A549 (cell line): ENCODE data around the gene PPP2R5A.

Experiments
- CEBPB ChIP-seq, 2 experiments: fragments of >200 bp in 1 of 2; sonication (Bioruptor Twin) in 1 of 2; formaldehyde crosslinking in 1 of 2; IDR thresholded peaks; 2 replicates each; pipeline ENCODE4 v1.6.1; 2012 to 2016
- EP300 ChIP-seq, 2 experiments: fragments of >200 bp; sonication (Bioruptor Twin); formaldehyde crosslinking; IDR thresholded peaks; 2 replicates in 1 of 2; 3 replicates in 1 of 2; pipeline ENCODE4 v1.6.1; 2016 to 2017
- HOXB13 ChIP-seq: fragments of 250-450 bp; sonication (Bioruptor Pico); IDR thresholded peaks from 2 replicates; pipeline ENCODE4 v1.5.0; 2020; ENCODE audit warnings: low read depth, mild to moderate bottlenecking, moderate library complexity
- MAFK ChIP-seq: fragments of 450-650 bp; IDR thresholded peaks from 2 replicates; pipeline ENCODE4 v1.6.1; 2014; ENCODE audit not compliant: partially characterized antibody
- NFE2L2 ChIP-seq: fragments of 150-350 bp; conservative IDR thresholded peaks from 2 replicates; pipeline ENCODE4 v1.6.1; 2014; ENCODE audit warnings: low read length
- POLR2A ChIP-seq: IDR thresholded peaks from 2 replicates; pipeline ENCODE4 v1.6.1; 2012; ENCODE audit warnings: mild to moderate bottlenecking, low read length
- POLR2AphosphoS2 ChIP-seq: conservative IDR thresholded peaks from 2 replicates; pipeline ENCODE4 v1.6.1; 2012; ENCODE audit warnings: low read length, improper control_type of control experiment, inconsistent platforms
- RARB ChIP-seq: fragments of 250-450 bp; sonication (Bioruptor Pico); IDR thresholded peaks from 2 replicates; pipeline ENCODE4 v1.8.0; 2021; ENCODE audit warnings: mild to moderate bottlenecking, moderate library complexity
- RFX5 ChIP-seq: fragments of 450-650 bp; IDR thresholded peaks from 2 replicates; pipeline ENCODE4 v1.7.1; 2014; ENCODE audit warnings: antibody characterized with exemption, mild to moderate bottlenecking, moderate library complexity
- RNF2 ChIP-seq: fragments of 200-600 bp; sonication (generic); IDR thresholded peaks from 2 replicates; pipeline ENCODE4 v1.6.1; 2016; ENCODE audit warnings: low read depth, mild to moderate bottlenecking, antibody characterized with exemption, moderate library complexity, borderline replicate concordance
- TF ChIP-seq, protein P1 (sequence below): fragments of >200 bp; sonication (Bioruptor Twin); formaldehyde crosslinking; IDR thresholded peaks from 3 replicates; pipeline ENCODE4 v1.6.1; 2016
- TF ChIP-seq, protein P2 (sequence below): fragments of >200 bp; sonication (Bioruptor Twin); formaldehyde crosslinking; IDR thresholded peaks from 3 replicates; pipeline ENCODE4 v1.5.1; 2016
- TF ChIP-seq, protein P3 (sequence below): IDR thresholded peaks from 2 replicates; pipeline ENCODE4 v1.6.1; 2012

GRCh38 chr1:212247988-212248387 lies 37.2 kb upstream of the PPP2R5A start:
- no peak for TF ChIP-seq POLR2A
- TF ChIP-seq, protein P1, sequence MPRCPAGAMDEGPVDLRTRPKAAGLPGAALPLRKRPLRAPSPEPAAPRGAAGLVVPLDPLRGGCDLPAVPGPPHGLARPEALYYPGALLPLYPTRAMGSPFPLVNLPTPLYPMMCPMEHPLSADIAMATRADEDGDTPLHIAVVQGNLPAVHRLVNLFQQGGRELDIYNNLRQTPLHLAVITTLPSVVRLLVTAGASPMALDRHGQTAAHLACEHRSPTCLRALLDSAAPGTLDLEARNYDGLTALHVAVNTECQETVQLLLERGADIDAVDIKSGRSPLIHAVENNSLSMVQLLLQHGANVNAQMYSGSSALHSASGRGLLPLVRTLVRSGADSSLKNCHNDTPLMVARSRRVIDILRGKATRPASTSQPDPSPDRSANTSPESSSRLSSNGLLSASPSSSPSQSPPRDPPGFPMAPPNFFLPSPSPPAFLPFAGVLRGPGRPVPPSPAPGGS = no peak
- TF ChIP-seq, protein P2, sequence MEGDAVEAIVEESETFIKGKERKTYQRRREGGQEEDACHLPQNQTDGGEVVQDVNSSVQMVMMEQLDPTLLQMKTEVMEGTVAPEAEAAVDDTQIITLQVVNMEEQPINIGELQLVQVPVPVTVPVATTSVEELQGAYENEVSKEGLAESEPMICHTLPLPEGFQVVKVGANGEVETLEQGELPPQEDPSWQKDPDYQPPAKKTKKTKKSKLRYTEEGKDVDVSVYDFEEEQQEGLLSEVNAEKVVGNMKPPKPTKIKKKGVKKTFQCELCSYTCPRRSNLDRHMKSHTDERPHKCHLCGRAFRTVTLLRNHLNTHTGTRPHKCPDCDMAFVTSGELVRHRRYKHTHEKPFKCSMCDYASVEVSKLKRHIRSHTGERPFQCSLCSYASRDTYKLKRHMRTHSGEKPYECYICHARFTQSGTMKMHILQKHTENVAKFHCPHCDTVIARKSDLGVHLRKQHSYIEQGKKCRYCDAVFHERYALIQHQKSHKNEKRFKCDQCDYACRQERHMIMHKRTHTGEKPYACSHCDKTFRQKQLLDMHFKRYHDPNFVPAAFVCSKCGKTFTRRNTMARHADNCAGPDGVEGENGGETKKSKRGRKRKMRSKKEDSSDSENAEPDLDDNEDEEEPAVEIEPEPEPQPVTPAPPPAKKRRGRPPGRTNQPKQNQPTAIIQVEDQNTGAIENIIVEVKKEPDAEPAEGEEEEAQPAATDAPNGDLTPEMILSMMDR = no peak
- TF ChIP-seq, protein P3, sequence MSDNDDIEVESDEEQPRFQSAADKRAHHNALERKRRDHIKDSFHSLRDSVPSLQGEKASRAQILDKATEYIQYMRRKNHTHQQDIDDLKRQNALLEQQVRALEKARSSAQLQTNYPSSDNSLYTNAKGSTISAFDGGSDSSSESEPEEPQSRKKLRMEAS = no peak
- no peak for TF ChIP-seq EP300 (IDR thresholded peaks at IDR 0.05)
- no peak for TF ChIP-seq CEBPB (IDR thresholded peaks at IDR 0.05)
- TF ChIP-seq RFX5 = no peak
- no peak for TF ChIP-seq NFE2L2
- TF ChIP-seq RARB = no peak
- TF ChIP-seq RNF2 = no peak
- TF ChIP-seq HOXB13 (CRISPR knock-in tag) = no peak
- no peak for TF ChIP-seq MAFK
- no peak for TF ChIP-seq POLR2AphosphoS2
